ENCODE results near the gene GNG13.

GRCh38 chr16:830871-831570 is 30.5 kb upstream of the GNG13 start:
- TF ChIP-seq CTCF (IDR thresholded peaks at IDR 0.05) = no peak
- TF ChIP-seq POLR2A (IDR thresholded peaks at IDR 0.05) = no peak

Data from adrenal gland (tissue), 5 donors.